ENCODE measurements around the gene SPSB3. TPM values are rescaled to one million over a fixed set of nuclear protein-coding genes. Genes with fewer than 3 reads are reported as not detected.
"Not testable (repeated sequence)": the region's sequence is repeated elsewhere in the genome, so short reads cannot be mapped to it uniquely, and the experiment has no call there.

SPSB3 gene
- total RNA-seq, 1 experiment from 2014 or later, result 22.2 TPM

DNA sequence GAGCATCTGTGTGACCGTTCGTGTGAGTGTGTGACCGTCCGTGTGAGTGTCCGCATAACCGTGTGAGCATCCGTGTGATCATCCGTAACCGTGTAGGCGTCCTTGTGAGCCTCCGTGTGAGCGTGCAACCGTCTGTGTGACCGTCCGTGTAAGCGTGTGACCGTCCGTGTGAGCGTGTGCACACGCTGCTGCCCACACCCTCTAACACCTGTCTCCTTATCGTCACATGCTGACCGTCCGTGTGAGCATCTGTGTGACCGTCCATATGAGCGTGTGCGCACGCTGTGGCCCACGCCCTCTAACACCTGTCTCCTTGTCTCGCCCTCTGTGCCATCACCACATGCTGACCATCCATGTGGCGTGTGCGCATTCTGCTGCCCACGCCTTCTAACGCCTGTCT is 42.1 kb downstream of the SPSB3 start:
- CTCF ChIA-PET, result no interaction called here

GRCh38 chr16:1734816-1735215 is 47.6 kb downstream of the SPSB3 start:
- H3K27ac Mint-ChIP-seq (ENCODE audit: low read depth, unreplicated experiment), result no peak overlapping the region
- POLR2A ChIA-PET, result no interaction called here
- H3K36me3 Mint-ChIP-seq (ENCODE audit: insufficient read depth, unreplicated experiment), result peaks cover 32% of the 10 kb centered on the region
- CTCF ChIA-PET, result no interaction called here
- no peaks in the 10 kb centered on the region for H3K9me3 Mint-ChIP-seq (ENCODE audit: unreplicated experiment)
- no peaks in the 10 kb centered on the region for H3K27me3 Mint-ChIP-seq (ENCODE audit: insufficient read depth, unreplicated experiment)
- no peak for DNase-seq (ENCODE audit: unreplicated experiment)
- no peak overlapping the region for H3K4me3 Mint-ChIP-seq (ENCODE audit: unreplicated experiment)
- intact Hi-C loops (cut with micrococcal nuclease), result no loop called here
- H3K4me1 Mint-ChIP-seq (ENCODE audit: insufficient read depth, unreplicated experiment), result no peaks in the 10 kb centered on the region
- TF ChIP-seq CTCF (IDR thresholded peaks at IDR 0.05; ENCODE audit: unreplicated experiment), result no peak
- BruUV-seq (replicated peaks), result no TSS peak

More for the DNA sequence above, 42.1 kb downstream of the SPSB3 start:
- Mint-ChIP-seq H3K4me3 (ENCODE audit: unreplicated experiment) (no peak overlapping the region), H3K9me3 (ENCODE audit: unreplicated experiment) (no peaks in the 10 kb centered on the region), H3K36me3 (ENCODE audit: insufficient read depth, unreplicated experiment) (peaks cover 9% of the 10 kb centered on the region), H3K27me3 (ENCODE audit: insufficient read depth, unreplicated experiment) (no peaks in the 10 kb centered on the region), H3K27ac (ENCODE audit: low read depth, unreplicated experiment) (no peak overlapping the region), H3K4me1 (ENCODE audit: insufficient read depth, unreplicated experiment) (peaks cover 14% of the 10 kb centered on the region)
- no TSS peak for BruUV-seq (replicated peaks)
- intact Hi-C loops (cut with micrococcal nuclease), result no loop called here
- POLR2A ChIA-PET, result no interaction called here
- TF ChIP-seq CTCF (IDR thresholded peaks at IDR 0.05; ENCODE audit: unreplicated experiment), result no peak
- DNase-seq (ENCODE audit: unreplicated experiment), result no peak

GRCh38 chr16:1734123-1734522 is 48.2 kb downstream of the SPSB3 start:
- TF ChIP-seq CTCF (IDR thresholded peaks at IDR 0.05; ENCODE audit: unreplicated experiment), result no peak
- ChIA-PET POLR2A (no interaction called here), CTCF (no interaction called here)
- H3K36me3 Mint-ChIP-seq (ENCODE audit: insufficient read depth, unreplicated experiment), result peaks cover 33% of the 10 kb centered on the region
- intact Hi-C loops (cut with micrococcal nuclease), result no loop called here
- no peaks in the 10 kb centered on the region for H3K4me1 Mint-ChIP-seq (ENCODE audit: insufficient read depth, unreplicated experiment)
- no peak for DNase-seq (ENCODE audit: unreplicated experiment)
- H3K9me3 Mint-ChIP-seq (ENCODE audit: unreplicated experiment), result no peaks in the 10 kb centered on the region
- no peak overlapping the region for H3K27ac Mint-ChIP-seq (ENCODE audit: low read depth, unreplicated experiment)
- H3K27me3 Mint-ChIP-seq (ENCODE audit: insufficient read depth, unreplicated experiment), result no peaks in the 10 kb centered on the region
- no peak overlapping the region for H3K4me3 Mint-ChIP-seq (ENCODE audit: unreplicated experiment)
- BruUV-seq (replicated peaks), result no TSS peak

DNA sequence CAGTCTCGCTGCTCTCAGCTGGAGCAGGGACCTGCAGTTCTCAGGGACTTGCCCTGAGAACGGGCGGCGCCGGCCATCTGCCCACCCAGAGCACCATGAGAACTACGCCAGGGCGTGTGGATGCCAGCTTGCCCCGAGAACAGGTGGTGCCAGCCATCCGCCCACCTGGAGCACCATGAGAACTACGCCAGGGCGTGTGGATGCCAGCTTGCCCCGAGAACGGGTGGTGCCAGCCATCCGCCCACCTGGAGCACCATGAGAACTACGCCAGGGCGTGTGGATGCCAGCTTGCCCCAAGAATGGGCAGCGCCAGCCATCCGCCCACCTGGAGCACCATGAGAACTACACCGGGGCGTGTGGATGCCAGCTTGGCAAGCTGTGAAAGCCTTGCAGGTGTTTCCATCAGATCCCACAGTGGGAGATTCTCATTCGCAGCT is 49.8 kb downstream of the SPSB3 start:
- H3K36me3 Mint-ChIP-seq (ENCODE audit: insufficient read depth, unreplicated experiment), result peaks cover 45% of the 10 kb centered on the region
- H3K9me3 Mint-ChIP-seq (ENCODE audit: unreplicated experiment); DNase-seq (ENCODE audit: unreplicated experiment); BruUV-seq (replicated peaks); H3K4me3 Mint-ChIP-seq (ENCODE audit: unreplicated experiment); H3K4me1 Mint-ChIP-seq (ENCODE audit: insufficient read depth, unreplicated experiment); H3K27ac Mint-ChIP-seq (ENCODE audit: low read depth, unreplicated experiment); intact Hi-C loops (cut with micrococcal nuclease); H3K27me3 Mint-ChIP-seq (ENCODE audit: insufficient read depth, unreplicated experiment): not testable (repeated sequence)
- POLR2A ChIA-PET, result interaction anchor here (0.7 to 1.7 kb wide), 5 partner anchors 9 to 303 kb away, joined by 3 to 6 read pairs (median 5); no protein-coding TSS in a partner anchor
- CTCF ChIA-PET, result interaction anchor here (0.5 to 2.2 kb wide), 4 partner anchors 8 to 41 kb away, joined by 3 to 6 read pairs (median 4); no protein-coding TSS in a partner anchor

DNA sequence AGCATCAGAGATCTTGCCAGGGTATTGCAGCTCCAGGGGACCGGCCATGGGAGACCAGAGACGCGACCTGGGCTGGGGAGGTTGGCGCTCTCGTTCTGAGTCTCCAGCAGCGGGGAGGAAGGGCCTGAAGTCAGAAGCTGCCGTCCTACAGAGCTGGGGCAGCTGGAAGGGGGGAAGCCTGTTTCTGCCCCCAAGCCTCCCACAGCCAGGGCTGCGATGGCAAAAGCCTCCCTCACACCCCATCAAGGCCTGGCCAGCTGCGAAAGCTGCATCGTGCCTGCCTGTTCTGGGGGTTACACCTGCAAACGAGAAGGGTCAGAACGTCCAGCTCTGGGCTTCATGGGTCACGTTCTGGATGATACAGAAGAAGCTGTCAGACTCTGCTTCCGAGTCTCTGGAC is 50.3 kb downstream of the SPSB3 start:
- no peak for TF ChIP-seq CTCF (IDR thresholded peaks at IDR 0.05; ENCODE audit: unreplicated experiment)
- ChIA-PET POLR2A (interaction anchor here (0.6 to 1.7 kb wide), 6 partner anchors 9 to 302 kb away, joined by 3 to 6 read pairs (median 4); partner anchors contain the start of genes NUBP2 and SPSB3), CTCF (interaction anchor here (1.3 to 2.2 kb wide), 2 partner anchors 14 to 40 kb away, joined by 3 to 6 read pairs; no protein-coding TSS in a partner anchor)
- intact Hi-C loops (cut with micrococcal nuclease), result no loop called here
- Mint-ChIP-seq H3K36me3 (ENCODE audit: insufficient read depth, unreplicated experiment) (peaks cover 45% of the 10 kb centered on the region), H3K27me3 (ENCODE audit: insufficient read depth, unreplicated experiment) (no peaks in the 10 kb centered on the region), H3K27ac (ENCODE audit: low read depth, unreplicated experiment) (no peak overlapping the region), H3K4me3 (ENCODE audit: unreplicated experiment) (no peak overlapping the region), H3K9me3 (ENCODE audit: unreplicated experiment) (no peaks in the 10 kb centered on the region), H3K4me1 (ENCODE audit: insufficient read depth, unreplicated experiment) (no peaks in the 10 kb centered on the region)
- no TSS peak for BruUV-seq (replicated peaks)
- DNase-seq (ENCODE audit: unreplicated experiment), result no peak
